Astrocyte (in vitro differentiated cells and primary cell): ENCODE measurements around the gene SPHK2. TPM values are rescaled to one million over a fixed set of nuclear protein-coding genes. Genes with fewer than 3 reads are reported as not detected.

Source experiments
- DNase-seq: peaks from one replicate; pipeline ENCODE4 v3.0.0-alpha.2; 2010; ENCODE audit warnings: low read depth
- FAIRE-seq: peaks from 2 replicates; lab custom pipeline; 2011; peaks lifted over from hg19 to GRCh38; lab: Jason Lieb, UNC
- H2AFZ ChIP-seq: 2 replicates; pipeline ENCODE4 v1.6.0; 2012; ENCODE audit warnings: low read depth, low read length, inconsistent platforms
- H3K27ac ChIP-seq: 2 replicates; pipeline ENCODE4 v1.5.1; 2011; ENCODE audit warnings: low read depth, low read length, inconsistent platforms
- H3K27me3 ChIP-seq: 2 replicates; pipeline ENCODE4 v1.6.0; 2011; ENCODE audit warnings: low read length, inconsistent platforms; ENCODE audit not compliant: insufficient read depth
- H3K36me3 ChIP-seq: 2 replicates; pipeline ENCODE4 v1.5.1; 2011; ENCODE audit warnings: low read length, inconsistent platforms; ENCODE audit not compliant: insufficient read depth
- H3K4me1 ChIP-seq: 2 replicates; pipeline ENCODE4 v1.5.1; 2011; ENCODE audit warnings: low read length, inconsistent platforms; ENCODE audit not compliant: insufficient read depth
- H3K4me2 ChIP-seq: 2 replicates; pipeline ENCODE4 v1.6.0; 2012; ENCODE audit warnings: low read length, inconsistent platforms
- H3K4me3 ChIP-seq: 2 replicates; pipeline ENCODE4 v1.5.1; 2011; ENCODE audit warnings: low read depth, mild to moderate bottlenecking, low read length, inconsistent platforms; ENCODE audit not compliant: insufficient read depth
- H3K79me2 ChIP-seq: 2 replicates; pipeline ENCODE4 v1.6.0; 2012; ENCODE audit warnings: mild to moderate bottlenecking, low read length, inconsistent platforms; ENCODE audit not compliant: insufficient read depth
- H3K9ac ChIP-seq: 2 replicates; pipeline ENCODE4 v1.6.0; 2012; ENCODE audit warnings: mild to moderate bottlenecking, low read length, inconsistent platforms
- H3K9me3 ChIP-seq: 2 replicates; pipeline ENCODE4 v1.5.1; 2012; ENCODE audit warnings: low read depth, mild to moderate bottlenecking, low read length, inconsistent platforms; ENCODE audit not compliant: insufficient read depth
- H4K20me1 ChIP-seq: 2 replicates; pipeline ENCODE4 v1.6.0; 2012; ENCODE audit warnings: low read length, inconsistent platforms; ENCODE audit not compliant: insufficient read depth
- H3K27ac Mint-ChIP-seq: one replicate; pipeline ENCODE4 v1.8.0; 2021; ENCODE audit warnings: mild to moderate bottlenecking, mixed read lengths; ENCODE audit not compliant: unreplicated experiment
- H3K27me3 Mint-ChIP-seq: one replicate; pipeline ENCODE4 v1.8.0; 2021; ENCODE audit warnings: low read depth, mixed read lengths; ENCODE audit not compliant: unreplicated experiment
- H3K36me3 Mint-ChIP-seq: one replicate; pipeline ENCODE4 v1.8.0; 2021; ENCODE audit warnings: low read depth, mixed read lengths; ENCODE audit not compliant: unreplicated experiment
- H3K4me1 Mint-ChIP-seq: one replicate; pipeline ENCODE4 v1.8.0; 2021; ENCODE audit warnings: low read depth, mixed read lengths; ENCODE audit not compliant: unreplicated experiment
- H3K4me3 Mint-ChIP-seq: one replicate; pipeline ENCODE4 v1.8.0; 2021; ENCODE audit warnings: mild to moderate bottlenecking, moderate library complexity, mixed read lengths; ENCODE audit not compliant: unreplicated experiment
- H3K9me3 Mint-ChIP-seq: one replicate; pipeline ENCODE4 v1.8.0; 2021; ENCODE audit warnings: mild to moderate bottlenecking, mixed read lengths; ENCODE audit not compliant: unreplicated experiment
- CTCF ChIP-seq: IDR thresholded peaks from 2 replicates; pipeline ENCODE4 v1.5.1; 2011; ENCODE audit warnings: low read depth, mild to moderate bottlenecking, inconsistent platforms, low read length, moderate library complexity; ENCODE audit not compliant: insufficient read depth
- EZH2 ChIP-seq: IDR thresholded peaks from 2 replicates; pipeline ENCODE4 v1.6.1; 2012; ENCODE audit warnings: mild to moderate bottlenecking, low read length, inconsistent platforms; ENCODE audit not compliant: insufficient read depth
- total RNA-seq: library from RNA; stranded (reverse); gene quantifications from 2 replicates; pipeline ENCODE4 v1.2.1, GENCODE V29; 2021

SPHK2 gene
- total RNA-seq, 1 donor from 2014 or later = 29.4 TPM

GRCh38 chr19:48671446-48671995 lies 52.2 kb downstream of the SPHK2 start:
- no peak for FAIRE-seq
- Mint-ChIP-seq H3K36me3 (no peaks in the 10 kb centered on the region), H3K4me1 (no peaks in the 10 kb centered on the region), H3K27ac (no peak overlapping the region), H3K27me3 (peaks cover 31% of the 10 kb centered on the region), H3K4me3 (no peak overlapping the region), H3K9me3 (no peaks in the 10 kb centered on the region)
- Histone ChIP-seq H3K9me3 (peaks cover 3% of the 10 kb centered on the region), H3K79me2 (no peaks in the 10 kb centered on the region), H3K36me3 (no peaks in the 10 kb centered on the region), H3K4me3 (no peak overlapping the region), H3K27ac (no peak overlapping the region), H3K9ac (no peak overlapping the region), H3K4me1 (no peaks in the 10 kb centered on the region), H3K4me2 (no peak overlapping the region), H4K20me1 (no peaks in the 10 kb centered on the region), H2AFZ (no peak overlapping the region), H3K27me3 (no peaks in the 10 kb centered on the region)
- no peak for TF ChIP-seq EZH2
- no peak for TF ChIP-seq CTCF
- no peak for DNase-seq

- H2AFZ ChIP-seq = no peak within 1 kb of the TSS
- FAIRE-seq (no peak), DNase-seq (no peak)
- H3K27ac ChIP-seq = no peak within 1 kb of the TSS
- peaks cover 3% of the 10 kb centered on the region for H3K27me3 ChIP-seq
- peaks cover 3% of the 10 kb centered on the region for H3K9me3 ChIP-seq
- Mint-ChIP-seq H3K4me1 (no peaks in the 10 kb centered on the region), H3K4me3 (no peak within 1 kb of the TSS), H3K27me3 (peaks cover 34% of the 10 kb centered on the region), H3K27ac (no peak within 1 kb of the TSS), H3K9me3 (no peaks in the 10 kb centered on the region), H3K36me3 (no peaks in the 10 kb centered on the region)
- no peak within 1 kb of the TSS for H3K4me3 ChIP-seq
- H3K4me2 ChIP-seq = no peak within 1 kb of the TSS
- H4K20me1 ChIP-seq = no peaks in the 10 kb centered on the region
- no peaks in the 10 kb centered on the region for H3K4me1 ChIP-seq
- H3K79me2 ChIP-seq = no peaks in the 10 kb centered on the region
- no peaks in the 10 kb centered on the region for H3K36me3 ChIP-seq
- no peak within 1 kb of the TSS for H3K9ac ChIP-seq
- TF ChIP-seq EZH2 = no peak
- no peak for TF ChIP-seq CTCF
Measured at GRCh38 chr19:48672994-48673393, 53.7 kb downstream of the SPHK2 start, which contains the start of gene NTN5. Gene NTN5, minus strand, starts transcription at chr19:48673017. Its CDS starts 2,031 bp downstream, at chr19:48670986.

GRCh38 chr19:48673436-48674100 lies 54.3 kb downstream of the SPHK2 start:
- H3K79me2 ChIP-seq = no peaks in the 10 kb centered on the region
- H3K4me3 ChIP-seq = no peak overlapping the region
- H3K27me3 ChIP-seq = peaks cover 3% of the 10 kb centered on the region
- H3K36me3 ChIP-seq = no peaks in the 10 kb centered on the region
- DNase-seq (no peak), FAIRE-seq (no peak)
- H4K20me1 ChIP-seq = no peaks in the 10 kb centered on the region
- TF ChIP-seq EZH2 (no peak), CTCF (no peak)
- no peaks in the 10 kb centered on the region for H3K4me1 ChIP-seq
- Mint-ChIP-seq H3K36me3 (no peaks in the 10 kb centered on the region), H3K27me3 (peaks cover 34% of the 10 kb centered on the region), H3K4me3 (no peak overlapping the region), H3K27ac (no peak overlapping the region), H3K4me1 (no peaks in the 10 kb centered on the region), H3K9me3 (no peaks in the 10 kb centered on the region)
- H3K27ac ChIP-seq = no peak overlapping the region
- H3K4me2 ChIP-seq = no peak overlapping the region
- H3K9me3 ChIP-seq = peaks cover 3% of the 10 kb centered on the region
- no peak overlapping the region for H3K9ac ChIP-seq
- H2AFZ ChIP-seq = no peak overlapping the region
